Testis (tissue), 2 donors: Measurements from ENCODE around the gene ASB18.

ENCODE experiments used
- CTCF ChIP-seq, 3 experiments: fragments of 450-650 bp in 2 of 3; fragments of 200-600 bp in 1 of 3; sonication (generic) in 1 of 3; IDR thresholded peaks; one replicate each; pipeline ENCODE4 v1.5.1; 2016 to 2019; ENCODE audit warnings: antibody characterized with exemption in 3 of 3, mild to moderate bottlenecking in 2 of 3, moderate library complexity in 1 of 3
- POLR2A ChIP-seq: fragments of 450-650 bp; IDR thresholded peaks from one replicate; pipeline ENCODE4 v1.6.1; 2017; ENCODE audit warnings: antibody characterized with exemption, mild to moderate bottlenecking, moderate library complexity

- TF ChIP-seq CTCF (IDR thresholded peaks at IDR 0.05) = no peak
- TF ChIP-seq POLR2A = no peak
These were observed 31.3 kb upstream of the ASB18 start for GRCh38 chr2:236295481-236295880.
